Activated naive CD8-positive, alpha-beta T cell treated with anti-CD3 and anti-CD28 coated beads, Interleukin-2, amount 10 ng/mL, durations not matched to agents 7 days and 5 days (primary cell): ENCODE measurements around the gene SLC39A7. TPM values are rescaled to one million over a fixed set of nuclear protein-coding genes. Genes with fewer than 3 reads are reported as not detected.
"Not testable (repeated sequence)": the region's sequence is repeated elsewhere in the genome, so short reads cannot be mapped to it uniquely, and the experiment has no call there.

Experiments used
- ATAC-seq: fragments of 150-1000 bp; cut with Tn5 transposase; one replicate; pipeline ENCODE4 v1.10.0; 2021; ENCODE audit warnings: low read depth, moderate library complexity
- POLR2A ChIA-PET: fragments of 350-600 bp; sonication (Branson Sonifier 250); formaldehyde crosslinking; loops from one replicate; lab custom pipeline; 2021; ENCODE audit warnings: antibody characterized with exemption; lab: Charles Lee
- DNase-seq: peaks from one replicate; pipeline ENCODE4 v3.0.0; 2021
- H3K27ac Mint-ChIP-seq: one replicate; pipeline ENCODE4 v1.8.0; 2022; ENCODE audit warnings: mild to moderate bottlenecking, mixed read lengths
- H3K27me3 Mint-ChIP-seq: one replicate; pipeline ENCODE4 v1.8.0; 2022; ENCODE audit warnings: mild to moderate bottlenecking, moderate library complexity, mixed read lengths
- H3K36me3 Mint-ChIP-seq: one replicate; pipeline ENCODE4 v1.8.0; 2021; ENCODE audit warnings: mild to moderate bottlenecking, mixed read lengths
- H3K4me1 Mint-ChIP-seq: one replicate; pipeline ENCODE4 v1.8.0; 2021; ENCODE audit warnings: mixed read lengths
- H3K4me3 Mint-ChIP-seq: one replicate; pipeline ENCODE4 v1.8.0; 2022; ENCODE audit warnings: mild to moderate bottlenecking, moderate library complexity, mixed read lengths
- H3K9me3 Mint-ChIP-seq: one replicate; pipeline ENCODE4 v1.8.0; 2021; ENCODE audit warnings: mixed read lengths
- total RNA-seq, 2 experiments: library from RNA; stranded (reverse); gene quantifications; one replicate each; pipeline ENCODE4 v1.2.3, GENCODE V29; 2021

SLC39A7 gene
- total RNA-seq, 2 experiments from 2014 or later, result 41.7 to 44.8 TPM

- H3K4me3 Mint-ChIP-seq, POLR2A ChIA-PET, H3K27ac Mint-ChIP-seq, DNase-seq, ATAC-seq, H3K4me1 Mint-ChIP-seq, H3K9me3 Mint-ChIP-seq, H3K36me3 Mint-ChIP-seq: not testable (repeated sequence)
- peaks cover 60% of the 10 kb centered on the region for H3K27me3 Mint-ChIP-seq
Observed at GRCh38 chr6:33226503-33227120, 25.9 kb downstream of the SLC39A7 start.

- ATAC-seq (no peak), DNase-seq (no peak)
- H3K9me3 Mint-ChIP-seq, result no peaks in the 10 kb centered on the region
- no peak overlapping the region for H3K27ac Mint-ChIP-seq
- H3K4me1 Mint-ChIP-seq, result peaks cover 1% of the 10 kb centered on the region
- no peaks in the 10 kb centered on the region for H3K36me3 Mint-ChIP-seq
- H3K4me3 Mint-ChIP-seq, result no peak overlapping the region
- H3K27me3 Mint-ChIP-seq, result peaks cover 28% of the 10 kb centered on the region
- POLR2A ChIA-PET, result interaction anchor here (0.6 kb wide), 1 partner anchor 175 kb away, joined by 3 read pairs; no protein-coding TSS in a partner anchor
Observed at GRCh38 chr6:33235221-33235634, 34.6 kb downstream of the SLC39A7 start.

GRCh38 chr6:33236328-33236727 is 35.7 kb downstream of the SLC39A7 start:
- Mint-ChIP-seq H3K9me3 (no peaks in the 10 kb centered on the region), H3K27me3 (peaks cover 27% of the 10 kb centered on the region), H3K27ac (no peak overlapping the region), H3K4me3 (no peak overlapping the region), H3K36me3 (no peaks in the 10 kb centered on the region), H3K4me1 (peaks cover 3% of the 10 kb centered on the region)
- POLR2A ChIA-PET, result interaction anchor here (1.0 kb wide), 1 partner anchor 19 kb away, joined by 3 read pairs; no protein-coding TSS in a partner anchor
- DNase-seq, result no peak
- ATAC-seq, result no peak

GRCh38 chr6:33236852-33237251 is 36.2 kb downstream of the SLC39A7 start:
- peaks cover 4% of the 10 kb centered on the region for H3K4me1 Mint-ChIP-seq
- POLR2A ChIA-PET, result interaction anchor here (1.0 kb wide), 1 partner anchor 18 kb away, joined by 3 read pairs; no protein-coding TSS in a partner anchor
- DNase-seq (no peak), ATAC-seq (no peak)
- no peaks in the 10 kb centered on the region for H3K9me3 Mint-ChIP-seq
- H3K27ac Mint-ChIP-seq, result no peak overlapping the region
- no peaks in the 10 kb centered on the region for H3K36me3 Mint-ChIP-seq
- peaks cover 25% of the 10 kb centered on the region for H3K27me3 Mint-ChIP-seq
- no peak overlapping the region for H3K4me3 Mint-ChIP-seq

GRCh38 chr6:33237741-33238140 is 37.1 kb downstream of the SLC39A7 start:
- no peaks in the 10 kb centered on the region for H3K9me3 Mint-ChIP-seq
- peaks cover 11% of the 10 kb centered on the region for H3K4me1 Mint-ChIP-seq
- H3K27ac Mint-ChIP-seq, result no peak overlapping the region
- H3K4me3 Mint-ChIP-seq, result no peak overlapping the region
- DNase-seq (no peak), ATAC-seq (no peak)
- H3K27me3 Mint-ChIP-seq, result peaks cover 28% of the 10 kb centered on the region
- POLR2A ChIA-PET, result interaction anchor here (0.6 kb wide), 1 partner anchor 18 kb away, joined by 6 read pairs; no protein-coding TSS in a partner anchor
- no peaks in the 10 kb centered on the region for H3K36me3 Mint-ChIP-seq

- POLR2A ChIA-PET, result interaction anchor here (0.6 to 1.3 kb wide), 2 partner anchors 20 to 36 kb away, joined by 3 to 4 read pairs; no protein-coding TSS in a partner anchor
- peak overlapping the region; percentile 36 for H3K27ac Mint-ChIP-seq
- no peak for DNase-seq
- peaks cover 14% of the 10 kb centered on the region for H3K4me1 Mint-ChIP-seq
- H3K27me3 Mint-ChIP-seq, result peaks cover 28% of the 10 kb centered on the region
- ATAC-seq, result peak; percentile 72
- H3K9me3 Mint-ChIP-seq, result no peaks in the 10 kb centered on the region
- no peaks in the 10 kb centered on the region for H3K36me3 Mint-ChIP-seq
- peak overlapping the region; percentile 53 for H3K4me3 Mint-ChIP-seq
Observed at GRCh38 chr6:33241968-33242367, 41.3 kb downstream of the SLC39A7 start.

GRCh38 chr6:33243476-33243875 is 42.8 kb downstream of the SLC39A7 start:
- Mint-ChIP-seq H3K27ac (no peak overlapping the region), H3K9me3 (no peaks in the 10 kb centered on the region), H3K4me1 (peaks cover 18% of the 10 kb centered on the region), H3K27me3 (peaks cover 18% of the 10 kb centered on the region), H3K4me3 (no peak overlapping the region), H3K36me3 (no peaks in the 10 kb centered on the region)
- ATAC-seq (no peak), DNase-seq (no peak)
- POLR2A ChIA-PET, result no interaction called here

GRCh38 chr6:33247977-33248642 is 47.4 kb downstream of the SLC39A7 start:
- Mint-ChIP-seq H3K27ac (peak overlapping the region; percentile 91), H3K4me3 (peak overlapping the region; percentile 87), H3K4me1 (peaks cover 29% of the 10 kb centered on the region), H3K9me3 (no peaks in the 10 kb centered on the region), H3K27me3 (peaks cover 8% of the 10 kb centered on the region), H3K36me3 (peaks cover 14% of the 10 kb centered on the region)
- peak; percentile 31 for ATAC-seq
- peak; percentile 92 for DNase-seq
- POLR2A ChIA-PET, result interaction anchor here (0.7 to 4.1 kb wide), 15 partner anchors 8 to 277 kb away, joined by 3 to 39 read pairs (median 5); partner anchors contain the start of genes B3GALT4, RING1, RPS18 and RXRB

- H3K4me3 Mint-ChIP-seq, result peak overlapping the region; percentile 87
- peak overlapping the region; percentile 91 for H3K27ac Mint-ChIP-seq
- H3K4me1 Mint-ChIP-seq, result peaks cover 26% of the 10 kb centered on the region
Observed at GRCh38 chr6:33248643-33248931, 47.9 kb downstream of the SLC39A7 start.

GRCh38 chr6:33248932-33249731 is 48.5 kb downstream of the SLC39A7 start:
- POLR2A ChIA-PET, result interaction anchor here (1.0 to 4.1 kb wide), 19 partner anchors 9 to 278 kb away, joined by 3 to 39 read pairs (median 6); partner anchors contain the start of genes B3GALT4, HSD17B8, PFDN6 and RING1
- peaks cover 26% of the 10 kb centered on the region for H3K4me1 Mint-ChIP-seq
- DNase-seq, result peak; percentile 92
- ATAC-seq, result peak; percentile 94
- peak overlapping the region; percentile 91 for H3K27ac Mint-ChIP-seq
- no peaks in the 10 kb centered on the region for H3K9me3 Mint-ChIP-seq
- H3K27me3 Mint-ChIP-seq, result peaks cover 6% of the 10 kb centered on the region
- peaks cover 14% of the 10 kb centered on the region for H3K36me3 Mint-ChIP-seq
- peak overlapping the region; percentile 87 for H3K4me3 Mint-ChIP-seq

More at GRCh38 chr6:33248643-33248931, 47.9 kb downstream of the SLC39A7 start:
- Mint-ChIP-seq H3K36me3 (peaks cover 14% of the 10 kb centered on the region), H3K27me3 (peaks cover 6% of the 10 kb centered on the region), H3K9me3 (no peaks in the 10 kb centered on the region)
- POLR2A ChIA-PET, result interaction anchor here (0.8 to 4.1 kb wide), 16 partner anchors 9 to 277 kb away, joined by 3 to 39 read pairs (median 6); partner anchors contain the start of genes B3GALT4, PFDN6, RING1 and RPS18
- ATAC-seq (no peak), DNase-seq (no peak)

- Mint-ChIP-seq H3K4me3 (peak overlapping the region; percentile 87), H3K4me1 (peaks cover 26% of the 10 kb centered on the region), H3K27ac (peak overlapping the region; percentile 91), H3K27me3 (peaks cover 6% of the 10 kb centered on the region), H3K9me3 (no peaks in the 10 kb centered on the region), H3K36me3 (peaks cover 14% of the 10 kb centered on the region)
- DNase-seq (no peak), ATAC-seq (peak; percentile 0)
- POLR2A ChIA-PET, result interaction anchor here (0.5 to 4.1 kb wide), 15 partner anchors 10 to 279 kb away, joined by 3 to 39 read pairs (median 6); partner anchors contain the start of genes B3GALT4, HSD17B8, PFDN6 and RING1
Observed at GRCh38 chr6:33249732-33250630, 49.3 kb downstream of the SLC39A7 start.

GRCh38 chr6:33250731-33251130 is 50.1 kb downstream of the SLC39A7 start:
- DNase-seq (no peak), ATAC-seq (no peak)
- peaks cover 26% of the 10 kb centered on the region for H3K4me1 Mint-ChIP-seq
- peaks cover 14% of the 10 kb centered on the region for H3K36me3 Mint-ChIP-seq
- peaks cover 6% of the 10 kb centered on the region for H3K27me3 Mint-ChIP-seq
- no peaks in the 10 kb centered on the region for H3K9me3 Mint-ChIP-seq
- H3K27ac Mint-ChIP-seq, result peak overlapping the region; percentile 91
- POLR2A ChIA-PET, result interaction anchor here (0.6 to 4.1 kb wide), 6 partner anchors 9 to 199 kb away, joined by 3 to 39 read pairs (median 20); partner anchors contain the start of genes B3GALT4, HSD17B8, RING1 and RPS18
- H3K4me3 Mint-ChIP-seq, result peak overlapping the region; percentile 87
